CD14-positive monocyte (primary cell): ENCODE data around the gene CSRP1. TPM values are rescaled to one million over a fixed set of nuclear protein-coding genes. Genes with fewer than 3 reads are reported as not detected.

Source experiments
- DNase-seq, 3 donors: peaks; one replicate each; pipeline ENCODE4 v3.0.0-alpha.2; 2011 to 2022
- H2AFZ ChIP-seq: 2 replicates; pipeline ENCODE4 v1.6.0; 2012; ENCODE audit warnings: mild to moderate bottlenecking, low read depth, low read length, inconsistent platforms; ENCODE audit not compliant: insufficient read depth, poor library complexity, severe bottlenecking
- H3K27ac ChIP-seq, 2 donors: 1 replicate in 1 of 2; 2 replicates in 1 of 2; pipeline ENCODE4 v1.5.1; 2012 to 2013; ENCODE audit warnings: low read length in 2 of 2, control low read depth in 1 of 2, inconsistent platforms in 1 of 2, low read depth in 1 of 2, mild to moderate bottlenecking in 1 of 2
- H3K27me3 ChIP-seq, 2 donors: one replicate each; pipeline versions ENCODE4 v1.6.0 to v1.6.1; 2011 to 2013; ENCODE audit warnings: low read length in 2 of 2; ENCODE audit not compliant: control insufficient read depth in 2 of 2, insufficient read depth in 2 of 2
- H3K36me3 ChIP-seq, 2 donors: replicated peaks in 1 of 2; 1 replicate in 1 of 2; 2 replicates in 1 of 2; pipeline versions ENCODE4 v1.5.1 to v1.6.1; 2012 to 2013; ENCODE audit warnings: low read length in 2 of 2, control low read depth in 1 of 2, inconsistent platforms in 1 of 2, mild to moderate bottlenecking in 1 of 2; ENCODE audit not compliant: insufficient read depth in 2 of 2, control insufficient read depth in 1 of 2
- H3K4me1 ChIP-seq, 2 donors: 1 replicate in 1 of 2; 2 replicates in 1 of 2; pipeline versions ENCODE4 v1.5.1 to v1.6.1; 2012 to 2013; ENCODE audit warnings: low read length in 2 of 2, control low read depth in 1 of 2, inconsistent platforms in 1 of 2, mild to moderate bottlenecking in 1 of 2, moderate library complexity in 1 of 2; ENCODE audit not compliant: insufficient read depth in 2 of 2, control insufficient read depth in 1 of 2
- H3K4me2 ChIP-seq: replicated peaks from 2 replicates; pipeline ENCODE3; 2012; ENCODE audit warnings: low read length, moderate library complexity, mild to moderate bottlenecking; ENCODE audit not compliant: poor library complexity, severe bottlenecking; ENCODE audit errors: extremely low read depth
- H3K4me3 ChIP-seq, 3 experiments: fragments of 200-600 bp in 1 of 3; sonication (generic) in 1 of 3; replicated peaks in 1 of 3; 1 replicate in 2 of 3; 2 replicates in 1 of 3; pipeline ENCODE4 v1.5.1; 2011 to 2013; ENCODE audit warnings: low read length in 3 of 3, mild to moderate bottlenecking in 3 of 3, control low read depth in 2 of 3, low read depth in 2 of 3, inconsistent platforms in 1 of 3, moderate library complexity in 1 of 3
- H3K79me2 ChIP-seq: 2 replicates; pipeline ENCODE4 v1.6.0; 2012; ENCODE audit warnings: mild to moderate bottlenecking, control low read depth, inconsistent platforms, low read length, moderate library complexity; ENCODE audit not compliant: insufficient read depth
- H3K9ac ChIP-seq: 2 replicates; pipeline ENCODE4 v1.6.0; 2017; ENCODE audit warnings: low read length, mild to moderate bottlenecking; ENCODE audit not compliant: insufficient read depth, poor library complexity, severe bottlenecking
- H3K9me3 ChIP-seq, 2 donors: replicated peaks in 1 of 2; 1 replicate in 1 of 2; 2 replicates in 1 of 2; pipeline versions ENCODE4 v1.5.1 to v1.6.1; 2012 to 2013; ENCODE audit warnings: low read length in 2 of 2, control low read depth in 1 of 2; ENCODE audit not compliant: control insufficient read depth in 1 of 2, insufficient read depth in 1 of 2
- H4K20me1 ChIP-seq: 2 replicates; pipeline ENCODE4 v1.6.0; 2012; ENCODE audit warnings: mild to moderate bottlenecking, low read length, control low read depth, moderate library complexity; ENCODE audit not compliant: insufficient read depth
- H3K27ac Mint-ChIP-seq, 7 donors: one replicate each; pipeline ENCODE4 v1.8.0; 2020; ENCODE audit warnings: mild to moderate bottlenecking in 7 of 7, mixed read lengths in 7 of 7, moderate library complexity in 6 of 7, inconsistent platforms in 2 of 7
- H3K27me3 Mint-ChIP-seq, 3 donors: one replicate each; pipeline ENCODE4 v1.8.0; 2021 to 2022; ENCODE audit warnings: low read depth in 3 of 3, mild to moderate bottlenecking in 3 of 3, mixed read lengths in 3 of 3, moderate library complexity in 3 of 3, inconsistent platforms in 1 of 3
- H3K36me3 Mint-ChIP-seq, 2 donors: one replicate each; pipeline ENCODE4 v1.8.0; 2020; ENCODE audit warnings: mixed read lengths in 2 of 2, inconsistent platforms in 1 of 2, mild to moderate bottlenecking in 1 of 2
- H3K4me1 Mint-ChIP-seq: one replicate; pipeline ENCODE4 v1.8.0; 2020; ENCODE audit warnings: mild to moderate bottlenecking, mixed read lengths
- H3K4me3 Mint-ChIP-seq, 2 donors: one replicate each; pipeline ENCODE4 v1.8.0; 2020; ENCODE audit warnings: mild to moderate bottlenecking in 2 of 2, mixed read lengths in 2 of 2, moderate library complexity in 1 of 2
- H3K9me3 Mint-ChIP-seq, 7 donors: one replicate each; pipeline ENCODE4 v1.8.0; 2020 to 2022; ENCODE audit warnings: mixed read lengths in 7 of 7, mild to moderate bottlenecking in 6 of 7, moderate library complexity in 6 of 7, inconsistent platforms in 2 of 7
- CTCF ChIP-seq: fragments of 200-600 bp; IDR thresholded peaks from one replicate; pipeline ENCODE4 v1.8.0; 2022; ENCODE audit warnings: antibody characterized with exemption, mild to moderate bottlenecking
- WGBS: methylation state at CpG from one replicate; pipeline ENCODE4 v1.1.5; 2013; ENCODE audit warnings: missing lambda C conversion rate; ENCODE audit not compliant: insufficient coverage; 5-methylcytosine and 5-hydroxymethylcytosine counted together
- intact Hi-C, 2 donors: fragments of 100-400 bp; cut with micrococcal nuclease; formaldehyde crosslinking; loops; one replicate each; pipeline versions ENCODE4 v1.15.0 to v1.15.1; 2023
- polyA plus RNA-seq, 3 donors: library from polyadenylated mRNA; depleted of rRNA in 1 of 3; unstranded in 2 of 3; stranded (reverse) in 1 of 3; fragments of 300-500 nt in 2 of 3; fragments of >200 nt in 1 of 3; fragmentation: Illumina TruSeq in 2 of 3; gene quantifications; 1 replicate in 2 of 3; 2 replicates in 1 of 3; pipeline ENCODE4 v1.2.3, GENCODE V29; 2012 to 2021

The CSRP1 gene
- polyA plus RNA-seq, 3 donors: 87.4 to 111 (median 98.8) TPM

- Histone ChIP-seq H3K79me2 (no peaks in the 10 kb centered on the region), H2AFZ (no peak overlapping the region), H3K4me2 (no peak overlapping the region), H4K20me1 (no peaks in the 10 kb centered on the region), H3K27ac (no peak overlapping the region), H3K27me3 (no peaks in the 10 kb centered on the region), H3K4me1 (no peaks in the 10 kb centered on the region), H3K9me3 (no peaks in the 10 kb centered on the region), H3K4me3 (no peak overlapping the region), H3K36me3 (no peaks in the 10 kb centered on the region), H3K9ac (no peak overlapping the region)
- Mint-ChIP-seq H3K4me1 (peaks cover 11% of the 10 kb centered on the region), H3K27me3 (peaks cover 5 to 11% (median 5%) of the 10 kb centered on the region in 3 donors), H3K36me3 (no peaks in the 10 kb centered on the region), H3K9me3 (peaks cover 0 to 5% (median 0%) of the 10 kb centered on the region in 7 donors), H3K4me3 (no peak overlapping the region), H3K27ac (no peak overlapping the region)
- 98% methylated on average over 5 of the region's 6 CpGs for WGBS
- no peak for TF ChIP-seq CTCF
- no peak for DNase-seq
- intact Hi-C loops: loop anchor here in 1 of 2 donors (5.0 kb wide), 1 partner anchor 67 kb away; no protein-coding TSS in a partner anchor
These were observed 61.6 kb downstream of the CSRP1 start for GRCh38 chr1:201445310-201445709.

GRCh38 chr1:201444792-201445191 lies 62.1 kb downstream of the CSRP1 start:
- WGBS: 38% methylated on average over 3 of the region's 4 CpGs
- H4K20me1 ChIP-seq: no peaks in the 10 kb centered on the region

More at GRCh38 chr1:201444792-201445191, 62.1 kb downstream of the CSRP1 start:
- Histone ChIP-seq H3K4me1 (no peaks in the 10 kb centered on the region), H3K79me2 (no peaks in the 10 kb centered on the region), H3K36me3 (no peaks in the 10 kb centered on the region), H3K27ac (no peak overlapping the region), H3K9me3 (no peaks in the 10 kb centered on the region), H2AFZ (no peak overlapping the region), H3K4me3 (no peak overlapping the region), H3K9ac (no peak overlapping the region), H3K4me2 (no peak overlapping the region), H3K27me3 (no peaks in the 10 kb centered on the region)
- TF ChIP-seq CTCF: no peak
- DNase-seq: no peak
- H3K27ac Mint-ChIP-seq: peak overlapping the region in 2 of 7 donors; percentile 7 to 61
- peaks cover 0 to 5% (median 0%) of the 10 kb centered on the region in 7 donors for H3K9me3 Mint-ChIP-seq
- intact Hi-C loops: loop anchor here in 1 of 2 donors (5.0 kb wide), 1 partner anchor 68 kb away; no protein-coding TSS in a partner anchor
- no peak overlapping the region for H3K4me3 Mint-ChIP-seq
- peaks cover 11% of the 10 kb centered on the region for H3K4me1 Mint-ChIP-seq
- peaks cover 5 to 11% (median 7%) of the 10 kb centered on the region in 3 donors for H3K27me3 Mint-ChIP-seq
- no peaks in the 10 kb centered on the region for H3K36me3 Mint-ChIP-seq
